Measurements from ENCODE around the gene KRTAP4-6.
"Not testable (repeated sequence)": the region's sequence is repeated elsewhere in the genome, so short reads cannot be mapped to it uniquely, and the experiment has no call there.

The KRTAP4-6 gene

GRCh38 chr17:41167561-41167960 lies 27.2 kb upstream of the KRTAP4-6 start:
- Histone ChIP-seq H3K36me3 (ENCODE audit: insufficient read depth, low read depth, low read length) (no peaks in the 10 kb centered on the region), H3K4me1 (ENCODE audit: insufficient read depth, low read length) (no peaks in the 10 kb centered on the region), H3K9ac (ENCODE audit: low read depth, low read length) (no peak overlapping the region), H3K27me3 (ENCODE audit: insufficient read depth, low read length) (no peaks in the 10 kb centered on the region), H3K4me3 (ENCODE audit: low read length) (no peak overlapping the region), H3K9me3 (ENCODE audit: insufficient read depth, low read depth, low read length) (no peaks in the 10 kb centered on the region), H3K27ac (ENCODE audit: low read length) (no peak overlapping the region)

GRCh38 chr17:41163828-41164227 lies 23.5 kb upstream of the KRTAP4-6 start:
- Histone ChIP-seq H3K4me3 (ENCODE audit: low read length) (no peak overlapping the region), H3K9me3 (ENCODE audit: insufficient read depth, low read depth, low read length) (no peaks in the 10 kb centered on the region), H3K9ac (ENCODE audit: low read depth, low read length) (no peak overlapping the region), H3K4me1 (ENCODE audit: insufficient read depth, low read length) (no peaks in the 10 kb centered on the region), H3K27me3 (ENCODE audit: insufficient read depth, low read length) (no peaks in the 10 kb centered on the region), H3K27ac (ENCODE audit: low read length) (no peak overlapping the region), H3K36me3 (ENCODE audit: insufficient read depth, low read depth, low read length) (no peaks in the 10 kb centered on the region)

GRCh38 chr17:41160648-41161047 lies 20.3 kb upstream of the KRTAP4-6 start, which contains the start of gene KRTAP4-4:
KRTAP4-4 (minus strand) TSS chr17:41160748; CDS start chr17:41160691, 57 bp downstream.
- H3K27me3 ChIP-seq (ENCODE audit: insufficient read depth, low read length): no peaks in the 10 kb centered on the region
- H3K4me3 ChIP-seq (ENCODE audit: low read length): no peak within 1 kb of the TSS
- H3K36me3 ChIP-seq (ENCODE audit: insufficient read depth, low read depth, low read length): no peaks in the 10 kb centered on the region
- H3K27ac ChIP-seq (ENCODE audit: low read length): no peak within 1 kb of the TSS
- H3K9ac ChIP-seq (ENCODE audit: low read depth, low read length): no peak within 1 kb of the TSS
- H3K4me1 ChIP-seq (ENCODE audit: insufficient read depth, low read length): no peaks in the 10 kb centered on the region
- H3K9me3 ChIP-seq (ENCODE audit: insufficient read depth, low read depth, low read length): no peaks in the 10 kb centered on the region

- not testable (repeated sequence) for H3K36me3 ChIP-seq (ENCODE audit: insufficient read depth, low read depth, low read length); H3K27ac ChIP-seq (ENCODE audit: low read length); H3K4me1 ChIP-seq (ENCODE audit: insufficient read depth, low read length); H3K4me3 ChIP-seq (ENCODE audit: low read length); H3K27me3 ChIP-seq (ENCODE audit: insufficient read depth, low read length); H3K9me3 ChIP-seq (ENCODE audit: insufficient read depth, low read depth, low read length); H3K9ac ChIP-seq (ENCODE audit: low read depth, low read length)
Observed at GRCh38 chr17:41160190-41160589, 19.8 kb upstream of the KRTAP4-6 start.

- Histone ChIP-seq H3K27ac (ENCODE audit: low read length) (no peak overlapping the region), H3K4me3 (ENCODE audit: low read length) (no peak overlapping the region), H3K4me1 (ENCODE audit: insufficient read depth, low read length) (no peaks in the 10 kb centered on the region), H3K36me3 (ENCODE audit: insufficient read depth, low read depth, low read length) (no peaks in the 10 kb centered on the region), H3K9ac (ENCODE audit: low read depth, low read length) (no peak overlapping the region), H3K27me3 (ENCODE audit: insufficient read depth, low read length) (no peaks in the 10 kb centered on the region), H3K9me3 (ENCODE audit: insufficient read depth, low read depth, low read length) (no peaks in the 10 kb centered on the region)
Observed at GRCh38 chr17:41153856-41154255, 13.5 kb upstream of the KRTAP4-6 start.

GRCh38 chr17:41151525-41151924 lies 11.2 kb upstream of the KRTAP4-6 start:
- Histone ChIP-seq H3K4me1 (ENCODE audit: insufficient read depth, low read length) (no peaks in the 10 kb centered on the region), H3K4me3 (ENCODE audit: low read length) (no peak overlapping the region)

GRCh38 chr17:41150026-41150425 lies 9.7 kb upstream of the KRTAP4-6 start:
- no peaks in the 10 kb centered on the region for H3K27me3 ChIP-seq (ENCODE audit: insufficient read depth, low read length)

More at GRCh38 chr17:41151525-41151924, 11.2 kb upstream of the KRTAP4-6 start:
- H3K9me3 ChIP-seq (ENCODE audit: insufficient read depth, low read depth, low read length): no peaks in the 10 kb centered on the region
- no peak overlapping the region for H3K27ac ChIP-seq (ENCODE audit: low read length)
- H3K27me3 ChIP-seq (ENCODE audit: insufficient read depth, low read length): no peaks in the 10 kb centered on the region
- H3K9ac ChIP-seq (ENCODE audit: low read depth, low read length): no peak overlapping the region
- no peaks in the 10 kb centered on the region for H3K36me3 ChIP-seq (ENCODE audit: insufficient read depth, low read depth, low read length)

GRCh38 chr17:41149652-41149985 lies 9.3 kb upstream of the KRTAP4-6 start, which contains the start of gene KRTAP4-5:
KRTAP4-5 (minus strand) TSS chr17:41149825; CDS start chr17:41149767, 58 bp downstream.
- H3K27ac ChIP-seq (ENCODE audit: low read length): no peak within 1 kb of the TSS
- no peaks in the 10 kb centered on the region for H3K27me3 ChIP-seq (ENCODE audit: insufficient read depth, low read length)
- H3K36me3 ChIP-seq (ENCODE audit: insufficient read depth, low read depth, low read length): no peaks in the 10 kb centered on the region
- no peaks in the 10 kb centered on the region for H3K9me3 ChIP-seq (ENCODE audit: insufficient read depth, low read depth, low read length)
- no peaks in the 10 kb centered on the region for H3K4me1 ChIP-seq (ENCODE audit: insufficient read depth, low read length)
- H3K9ac ChIP-seq (ENCODE audit: low read depth, low read length): no peak within 1 kb of the TSS
- H3K4me3 ChIP-seq (ENCODE audit: low read length): no peak within 1 kb of the TSS

More at GRCh38 chr17:41150026-41150425, 9.7 kb upstream of the KRTAP4-6 start:
- Histone ChIP-seq H3K4me1 (ENCODE audit: insufficient read depth, low read length) (no peaks in the 10 kb centered on the region), H3K4me3 (ENCODE audit: low read length) (no peak overlapping the region), H3K36me3 (ENCODE audit: insufficient read depth, low read depth, low read length) (no peaks in the 10 kb centered on the region), H3K9me3 (ENCODE audit: insufficient read depth, low read depth, low read length) (no peaks in the 10 kb centered on the region), H3K27ac (ENCODE audit: low read length) (no peak overlapping the region), H3K9ac (ENCODE audit: low read depth, low read length) (no peak overlapping the region)

- H3K27me3 ChIP-seq (ENCODE audit: insufficient read depth, low read length); H3K4me1 ChIP-seq (ENCODE audit: insufficient read depth, low read length); H3K27ac ChIP-seq (ENCODE audit: low read length); H3K36me3 ChIP-seq (ENCODE audit: insufficient read depth, low read depth, low read length); H3K4me3 ChIP-seq (ENCODE audit: low read length); H3K9me3 ChIP-seq (ENCODE audit: insufficient read depth, low read depth, low read length); H3K9ac ChIP-seq (ENCODE audit: low read depth, low read length): not testable (repeated sequence)
Observed at GRCh38 chr17:41148971-41149651, 8.8 kb upstream of the KRTAP4-6 start.

- Histone ChIP-seq H3K27me3 (ENCODE audit: insufficient read depth, low read length) (no peaks in the 10 kb centered on the region), H3K36me3 (ENCODE audit: insufficient read depth, low read depth, low read length) (no peaks in the 10 kb centered on the region), H3K27ac (ENCODE audit: low read length) (no peak overlapping the region), H3K9ac (ENCODE audit: low read depth, low read length) (no peak overlapping the region), H3K9me3 (ENCODE audit: insufficient read depth, low read depth, low read length) (peaks cover 14% of the 10 kb centered on the region), H3K4me1 (ENCODE audit: insufficient read depth, low read length) (no peaks in the 10 kb centered on the region), H3K4me3 (ENCODE audit: low read length) (no peak overlapping the region)
Observed at GRCh38 chr17:41147531-41148204, 7.3 kb upstream of the KRTAP4-6 start.

- no peaks in the 10 kb centered on the region for H3K27me3 ChIP-seq (ENCODE audit: insufficient read depth, low read length)
Observed at GRCh38 chr17:41145261-41145660, 4.9 kb upstream of the KRTAP4-6 start.

GRCh38 chr17:41144846-41145245 lies 4.5 kb upstream of the KRTAP4-6 start:
- H3K27me3 ChIP-seq (ENCODE audit: insufficient read depth, low read length): no peaks in the 10 kb centered on the region

More at GRCh38 chr17:41145261-41145660, 4.9 kb upstream of the KRTAP4-6 start:
- Histone ChIP-seq H3K4me1 (ENCODE audit: insufficient read depth, low read length) (no peaks in the 10 kb centered on the region), H3K4me3 (ENCODE audit: low read length) (no peak overlapping the region), H3K9ac (ENCODE audit: low read depth, low read length) (no peak overlapping the region), H3K27ac (ENCODE audit: low read length) (no peak overlapping the region), H3K36me3 (ENCODE audit: insufficient read depth, low read depth, low read length) (no peaks in the 10 kb centered on the region), H3K9me3 (ENCODE audit: insufficient read depth, low read depth, low read length) (peaks cover 14% of the 10 kb centered on the region)

More at GRCh38 chr17:41144846-41145245, 4.5 kb upstream of the KRTAP4-6 start:
- no peak overlapping the region for H3K4me3 ChIP-seq (ENCODE audit: low read length)
- no peaks in the 10 kb centered on the region for H3K36me3 ChIP-seq (ENCODE audit: insufficient read depth, low read depth, low read length)
- H3K27ac ChIP-seq (ENCODE audit: low read length): no peak overlapping the region
- H3K9ac ChIP-seq (ENCODE audit: low read depth, low read length): no peak overlapping the region
- no peaks in the 10 kb centered on the region for H3K4me1 ChIP-seq (ENCODE audit: insufficient read depth, low read length)
- peaks cover 14% of the 10 kb centered on the region for H3K9me3 ChIP-seq (ENCODE audit: insufficient read depth, low read depth, low read length)

Measured in iPS-20b (cell line).